ENCODE measurements around the gene GRB14.

- TF ChIP-seq TEAD4 (IDR thresholded peaks at IDR 0.05) = no peak
- TF ChIP-seq YY1 (IDR thresholded peaks at IDR 0.05; ENCODE audit: low read depth) = no peak
- no peak for TF ChIP-seq EGR1 (IDR thresholded peaks at IDR 0.05)
- TF ChIP-seq MAX (IDR thresholded peaks at IDR 0.05) = no peak
- no peak for TF ChIP-seq EP300 (IDR thresholded peaks at IDR 0.05; ENCODE audit: borderline replicate concordance)
- no peak for TF ChIP-seq TAF1 (IDR thresholded peaks at IDR 0.05; ENCODE audit: low read depth)
- TF ChIP-seq TCF12 (IDR thresholded peaks at IDR 0.05; ENCODE audit: low read depth) = no peak
- TF ChIP-seq ZBTB7A (IDR thresholded peaks at IDR 0.05; ENCODE audit: low read depth) = no peak
- no peak for TF ChIP-seq CEBPB (IDR thresholded peaks at IDR 0.05)
Observed at GRCh38 chr2:164560181-164560792, 61.0 kb downstream of the GRB14 start.
